ENCODE data around the gene EIF5A2.

Gene EIF5A2

GRCh38 chr3:170910542-170910941 is 2.1 kb upstream of the EIF5A2 start:
- H3K27me3 ChIP-seq (ENCODE audit: insufficient read depth, low read depth) = no peaks in the 10 kb centered on the region
- H2AFZ ChIP-seq (ENCODE audit: low read depth) = no peak overlapping the region
- no peak overlapping the region for H3K4me3 ChIP-seq (IDR thresholded peaks at IDR 0.05; ENCODE audit: insufficient read depth, low read depth, low read length)
- no peaks in the 10 kb centered on the region for H3K79me2 ChIP-seq (ENCODE audit: insufficient read depth, low read depth)
- no peak overlapping the region for H3K4me2 ChIP-seq
- H3K36me3 ChIP-seq (ENCODE audit: insufficient read depth) = no peaks in the 10 kb centered on the region
- no peaks in the 10 kb centered on the region for H3K4me1 ChIP-seq (ENCODE audit: low read depth, poor library complexity, severe bottlenecking)
- no peak for TF ChIP-seq CTCF (conservative IDR thresholded peaks at IDR 0.05; ENCODE audit: low read depth, low read length)
- no peaks in the 10 kb centered on the region for H4K20me1 ChIP-seq (ENCODE audit: insufficient read depth)
- H3K9ac ChIP-seq = no peak overlapping the region
- H3K27ac ChIP-seq = no peak overlapping the region

- H2AFZ ChIP-seq (ENCODE audit: low read depth) = peak overlapping the region; percentile 53
- no peak overlapping the region; the same call in 1 of the 2 replicates for H3K4me2 ChIP-seq
Observed at GRCh38 chr3:170909129-170909903, 879 bp upstream of the EIF5A2 start.

GRCh38 chr3:170907637-170908234 is 701 bp downstream of the EIF5A2 start:
- H3K4me3 ChIP-seq (IDR thresholded peaks at IDR 0.05; ENCODE audit: insufficient read depth, low read depth, low read length) = no peak overlapping the region
- no peaks in the 10 kb centered on the region for H3K27me3 ChIP-seq (ENCODE audit: insufficient read depth, low read depth)
- H3K4me1 ChIP-seq (ENCODE audit: low read depth, poor library complexity, severe bottlenecking) = no peaks in the 10 kb centered on the region
- no peaks in the 10 kb centered on the region for H3K79me2 ChIP-seq (ENCODE audit: insufficient read depth, low read depth)
- no peaks in the 10 kb centered on the region for H4K20me1 ChIP-seq (ENCODE audit: insufficient read depth)
- TF ChIP-seq CTCF (conservative IDR thresholded peaks at IDR 0.05; ENCODE audit: low read depth, low read length) = no peak
- H3K36me3 ChIP-seq (ENCODE audit: insufficient read depth) = no peaks in the 10 kb centered on the region
- peak overlapping the region; percentile 53; the same call in 1 of the 2 replicates for H2AFZ ChIP-seq (ENCODE audit: low read depth)
- peak overlapping the region; percentile 53; the same call in 1 of the 2 replicates for H3K4me2 ChIP-seq
- H3K27ac ChIP-seq = no peak overlapping the region
- no peak overlapping the region for H3K9ac ChIP-seq

More at GRCh38 chr3:170909129-170909903, 879 bp upstream of the EIF5A2 start:
- no peak for TF ChIP-seq CTCF (conservative IDR thresholded peaks at IDR 0.05; ENCODE audit: low read depth, low read length)
- Histone ChIP-seq H3K27ac (no peak overlapping the region), H3K79me2 (ENCODE audit: insufficient read depth, low read depth) (no peaks in the 10 kb centered on the region), H3K4me1 (ENCODE audit: low read depth, poor library complexity, severe bottlenecking) (no peaks in the 10 kb centered on the region), H3K36me3 (ENCODE audit: insufficient read depth) (no peaks in the 10 kb centered on the region), H3K9ac (no peak overlapping the region), H4K20me1 (ENCODE audit: insufficient read depth) (no peaks in the 10 kb centered on the region), H3K27me3 (ENCODE audit: insufficient read depth, low read depth) (no peaks in the 10 kb centered on the region), H3K4me3 (IDR thresholded peaks at IDR 0.05; ENCODE audit: insufficient read depth, low read depth, low read length) (no peak overlapping the region)

GRCh38 chr3:170905862-170906261 is 2.6 kb downstream of the EIF5A2 start:
- Histone ChIP-seq H2AFZ (ENCODE audit: low read depth) (no peak overlapping the region), H3K27me3 (ENCODE audit: insufficient read depth, low read depth) (no peaks in the 10 kb centered on the region), H4K20me1 (ENCODE audit: insufficient read depth) (no peaks in the 10 kb centered on the region), H3K27ac (no peak overlapping the region), H3K4me2 (no peak overlapping the region), H3K4me3 (IDR thresholded peaks at IDR 0.05; ENCODE audit: insufficient read depth, low read depth, low read length) (no peak overlapping the region), H3K9ac (no peak overlapping the region), H3K36me3 (ENCODE audit: insufficient read depth) (no peaks in the 10 kb centered on the region), H3K79me2 (ENCODE audit: insufficient read depth, low read depth) (no peaks in the 10 kb centered on the region), H3K4me1 (ENCODE audit: low read depth, poor library complexity, severe bottlenecking) (no peaks in the 10 kb centered on the region)
- TF ChIP-seq CTCF (conservative IDR thresholded peaks at IDR 0.05; ENCODE audit: low read depth, low read length) = no peak
